Heart right ventricle (tissue), 16 donors: ENCODE data around the gene CPT2. TPM values are rescaled to one million over a fixed set of nuclear protein-coding genes. Genes with fewer than 3 reads are reported as not detected.
A peak's percentile ranks its signal among the peaks of the same experiment; 100 is the strongest.

ENCODE experiments used
- ATAC-seq, 8 donors: fragments of 200-7000 bp; cut with Tn5 transposase; one replicate each; pipeline ENCODE4 v1.9.1; 2020; ENCODE audit warnings: mild to moderate bottlenecking in 8 of 8, moderate library complexity in 8 of 8, moderate number of reproducible peaks in 1 of 8
- DNase-seq, 2 donors: peaks; one replicate each; pipeline ENCODE4 v3.0.0-alpha.2; 2020
- H3K27ac ChIP-seq, 10 donors: fragments of 200-600 bp; sonication (generic) in 2 of 10; one replicate each; pipeline versions ENCODE4 v1.5.0 to v1.8.0; 2020 to 2022; ENCODE audit warnings: mild to moderate bottlenecking in 3 of 10
- H3K27me3 ChIP-seq, 7 donors: fragments of 200-600 bp; one replicate each; pipeline ENCODE4 v1.8.0; 2021 to 2022; ENCODE audit warnings: mild to moderate bottlenecking in 2 of 7
- H3K36me3 ChIP-seq, 9 donors: fragments of 200-600 bp; sonication (generic) in 1 of 9; one replicate each; pipeline versions ENCODE4 v1.5.0 to v1.8.0; 2020 to 2022; ENCODE audit warnings: mild to moderate bottlenecking in 2 of 9
- H3K4me1 ChIP-seq, 9 donors: fragments of 200-600 bp; sonication (generic) in 1 of 9; one replicate each; pipeline versions ENCODE4 v1.5.0 to v1.8.0; 2020 to 2022; ENCODE audit warnings: mild to moderate bottlenecking in 4 of 9
- H3K4me3 ChIP-seq, 10 donors: fragments of 200-600 bp; sonication (generic) in 2 of 10; one replicate each; pipeline versions ENCODE4 v1.5.0 to v1.8.0; 2020 to 2022; ENCODE audit warnings: mild to moderate bottlenecking in 7 of 10, moderate library complexity in 2 of 10
- H3K9me3 ChIP-seq, 11 donors: fragments of 200-600 bp in 10 of 11; sonication (generic) in 2 of 11; one replicate each; pipeline versions ENCODE4 v1.5.0 to v1.8.0; 2013 to 2022; ENCODE audit warnings: mild to moderate bottlenecking in 2 of 11, control low read depth in 1 of 11, moderate library complexity in 1 of 11
- CTCF ChIP-seq, 9 donors: fragments of 200-600 bp; sonication (generic) in 2 of 9; IDR thresholded peaks; one replicate each; pipeline versions ENCODE4 v1.5.0 to v1.8.0; 2021 to 2022; ENCODE audit warnings: antibody characterized with exemption in 9 of 9, mild to moderate bottlenecking in 5 of 9, moderate library complexity in 1 of 9
- WGBS, 2 donors: extraction: QIAGEN DNeasy Blood & Tissue Kit; methylation state at CpG; one replicate each; pipeline ENCODE4 v1.1.7; 2013; ENCODE audit warnings: inconsistent platforms in 1 of 2; 5-methylcytosine and 5-hydroxymethylcytosine counted together
- intact Hi-C, 10 donors: fragments of 100-400 bp; cut with DNase I; formaldehyde crosslinking; loops; one replicate each; pipeline versions ENCODE4 v1.11.1 to v1.14.2; 2022
- polyA plus RNA-seq, 2 donors: library from polyadenylated mRNA; stranded (reverse); fragments of 200-250 nt; gene quantifications; one replicate each; pipeline ENCODE4 v1.2.3, GENCODE V29; 2013
- total RNA-seq, 10 donors: library from RNA; stranded (reverse); fragmentation: NEBNext Ultra II Directional in 3 of 10; extraction: Animal tissue kit (Norgen Biotek cat#: 25700) in 3 of 10; gene quantifications; one replicate each; pipeline versions ENCODE4 v1.2.1 to v1.2.4, GENCODE V29; 2021 to 2023
- donor health status: Arrhythmogenic right ventricular cardiomyopathy.
- donor health status: ischemic (EF 13 %, LVEDD 7.1; RV severe dilation, severe dysfunction).
- donor health status: healthy with polysubstance abuse.
- donor health status: DM: no; HTN: yes; CAD: no.
- donor health status: DM: no; HTN: no; CAD: no.
- donor health status: ischemic (EF 25% LVEDD 6.9; RV normal size, moderate dysfunction).
- donor health status: ischemic (EF 25% LVEDD 5.7; RV mildly dilated, moderate dysfunction).
- donor health status: healthy.
- donor health status: DM: yes; HTN: yes; CAD: no.
- donor health status: Ischemic cardiomyopathy.
- donor health status: ischemic (EF 35%, LVEDD 5.7; RV mildly dilated, moderate dysfunction).
- donor health status: nonischemic (EF 11% LVEDD 7.7; RV severe dilation, severe dysfunction).
- donor health status: DM: yes; HTN: yes; CAD: no.
- donor health status: PGD.
- donor health status: ischemic (EF 29% LVEDD 5.4; RV normal size, mild dysfunction).
- donor health status: nonischemic (EF 23%, LVEDD 6.1; RV moderate dilation, normal function).

Gene CPT2
- total and polyA plus RNA-seq, 12 donors, result 10.3 to 48.7 (median 36.8) TPM

GRCh38 chr1:53242381-53242780, 45.8 kb downstream of the CPT2 start:
- 61 to 66% methylated on average over 4 of the region's 4 CpGs for WGBS, 2 donors
- Histone ChIP-seq H3K9me3 (no peaks in the 10 kb centered on the region), H3K27ac (no peak overlapping the region), H3K4me1 (peaks cover under 1 to 13% (median 10%) of the 10 kb centered on the region in 9 donors), H3K36me3 (no peaks in the 10 kb centered on the region), H3K4me3 (no peak overlapping the region), H3K27me3 (no peaks in the 10 kb centered on the region)
- TF ChIP-seq CTCF (IDR thresholded peaks at IDR 0.05), result no peak
- intact Hi-C loops, result no loop called here
- ATAC-seq, result no peak
- DNase-seq, result no peak

DNA sequence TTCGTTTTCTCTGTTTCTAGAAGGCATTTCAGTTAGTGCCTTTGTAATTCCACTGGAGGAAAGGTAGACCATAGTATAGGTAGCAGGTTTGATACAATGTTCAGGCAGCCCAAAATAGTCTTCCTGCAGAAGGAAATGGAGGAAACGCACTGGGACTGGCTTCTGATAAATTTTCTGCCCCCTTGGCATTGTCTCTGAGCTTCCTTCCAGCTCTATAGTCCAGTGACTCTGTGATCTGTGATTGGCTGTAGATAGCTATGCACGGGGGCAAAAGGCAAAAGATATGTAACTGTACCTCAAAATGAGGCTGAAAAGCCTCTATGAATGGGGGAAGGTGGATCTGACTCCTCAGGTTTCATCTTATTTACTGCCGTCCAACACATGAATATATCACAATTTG, 47.5 kb downstream of the CPT2 start:
- Histone ChIP-seq H3K4me1 (peaks cover 0 to 2% (median 0%) of the 10 kb centered on the region in 9 donors), H3K27ac (no peak overlapping the region), H3K27me3 (no peaks in the 10 kb centered on the region), H3K36me3 (peaks cover 0 to 9% (median 0%) of the 10 kb centered on the region in 9 donors), H3K9me3 (no peaks in the 10 kb centered on the region), H3K4me3 (no peak overlapping the region)
- DNase-seq (no peak), ATAC-seq (no peak)
- no peak for TF ChIP-seq CTCF (IDR thresholded peaks at IDR 0.05)
- intact Hi-C loops, result no loop called here
- 46 to 51% methylated on average over 4 of the region's 4 CpGs for WGBS, 2 donors

DNA sequence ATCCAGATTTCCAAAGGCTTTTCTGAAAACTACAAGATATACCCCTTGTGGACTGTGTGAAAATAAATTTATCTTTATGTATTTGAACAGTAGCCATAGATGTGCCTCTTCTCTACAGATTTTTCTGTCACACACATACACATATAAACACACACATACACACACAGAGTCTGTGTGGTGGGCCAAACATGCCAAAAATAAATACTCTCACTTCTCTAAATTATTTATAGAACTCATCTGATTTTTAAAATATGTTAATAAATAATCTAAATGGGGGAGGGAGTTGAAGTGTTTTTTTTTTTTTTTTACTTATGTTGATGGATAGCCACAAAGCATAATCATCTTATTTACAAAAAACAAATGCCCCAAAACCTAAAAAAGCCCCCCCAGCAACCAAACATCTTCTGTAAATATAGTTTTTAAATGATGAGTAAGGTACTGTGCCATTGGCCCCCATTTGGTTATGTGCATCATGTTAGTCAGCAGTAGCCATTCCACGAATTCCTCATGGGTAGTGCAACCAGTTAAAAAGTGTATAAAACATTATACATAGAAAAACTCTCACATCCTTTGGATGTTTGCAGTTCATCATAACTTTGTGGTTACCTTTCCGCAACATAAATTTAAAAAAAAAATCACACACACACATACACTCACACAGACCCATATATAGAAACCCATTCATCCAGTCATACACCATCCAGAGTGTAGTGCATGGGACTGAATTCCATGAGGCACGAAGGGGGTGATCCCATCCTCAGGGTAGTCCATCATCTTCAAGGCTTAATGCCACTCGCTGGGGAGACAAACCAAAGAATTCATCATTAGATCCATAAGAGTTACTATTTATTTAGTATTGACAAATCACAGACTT, 49.9 kb downstream of the CPT2 start:
- no peak for TF ChIP-seq CTCF (IDR thresholded peaks at IDR 0.05)
- Histone ChIP-seq H3K4me1 (no peaks in the 10 kb centered on the region), H3K27me3 (no peaks in the 10 kb centered on the region), H3K9me3 (no peaks in the 10 kb centered on the region), H3K27ac (no peak overlapping the region), H3K4me3 (no peak overlapping the region), H3K36me3 (peaks cover 0 to 30% (median 0%) of the 10 kb centered on the region in 9 donors)
- ATAC-seq (no peak), DNase-seq (no peak)
- WGBS, 2 donors, result 74 to 96% methylated on average over 4 of the region's 4 CpGs
- intact Hi-C loops, result no loop called here

DNA sequence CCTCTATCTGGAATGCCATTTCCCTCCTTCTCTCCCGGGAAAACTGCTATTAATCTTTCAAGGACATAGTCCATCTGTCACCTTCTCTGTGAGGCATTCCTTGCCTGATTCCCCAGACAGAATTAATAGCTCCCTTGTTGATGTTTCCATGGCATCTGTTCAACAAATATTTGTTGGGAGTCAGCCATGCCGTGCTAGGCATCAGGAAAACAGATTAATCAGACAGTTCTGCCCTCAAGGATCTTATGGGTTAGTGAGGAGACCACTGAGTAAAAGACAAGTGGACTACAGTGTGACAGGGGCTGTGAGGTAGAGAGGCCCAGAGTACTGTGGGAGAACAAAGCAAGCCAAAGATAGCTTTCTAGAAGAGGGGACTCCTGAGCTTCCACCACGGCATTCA, 53.1 kb downstream of the CPT2 start:
- H3K9me3 ChIP-seq, result no peaks in the 10 kb centered on the region
- no peaks in the 10 kb centered on the region for H3K4me1 ChIP-seq
- WGBS, 2 donors, result 25 to 39% methylated on average over 3 of the region's 3 CpGs
- peaks cover 0 to 38% (median 0%) of the 10 kb centered on the region in 9 donors for H3K36me3 ChIP-seq
- DNase-seq (no peak), ATAC-seq (peak in 4 of 8 donors; percentile 14 to 55 (median 42))
- no peak overlapping the region for H3K4me3 ChIP-seq
- intact Hi-C loops, result no loop called here
- TF ChIP-seq CTCF (IDR thresholded peaks at IDR 0.05), result no peak
- H3K27me3 ChIP-seq, result no peaks in the 10 kb centered on the region
- no peak overlapping the region for H3K27ac ChIP-seq
